Measurements from ENCODE around the gene RAB36.

DNA sequence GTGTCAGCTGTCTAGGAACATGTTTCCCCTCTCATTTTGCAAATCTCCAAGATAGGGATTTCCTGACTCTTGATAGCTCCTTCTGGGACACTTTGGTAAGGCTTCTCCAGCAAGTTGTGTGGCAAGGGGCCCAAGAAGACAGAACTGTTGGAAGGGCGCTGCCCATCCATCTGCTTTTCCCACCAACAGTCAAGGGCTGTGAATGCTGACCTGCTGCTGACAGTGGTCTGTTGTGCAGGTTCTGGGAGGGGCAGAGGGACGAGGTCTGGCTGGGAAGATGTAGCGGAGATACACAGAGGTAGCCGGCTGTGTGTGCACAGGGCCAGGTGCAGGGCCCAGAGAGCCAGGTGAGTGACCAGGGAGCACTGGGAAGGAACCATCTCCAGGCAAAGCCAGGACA lies 47.3 kb downstream of the RAB36 start:
- no peak for TF ChIP-seq POLR2A (IDR thresholded peaks at IDR 0.05)
- TF ChIP-seq, protein P1, sequence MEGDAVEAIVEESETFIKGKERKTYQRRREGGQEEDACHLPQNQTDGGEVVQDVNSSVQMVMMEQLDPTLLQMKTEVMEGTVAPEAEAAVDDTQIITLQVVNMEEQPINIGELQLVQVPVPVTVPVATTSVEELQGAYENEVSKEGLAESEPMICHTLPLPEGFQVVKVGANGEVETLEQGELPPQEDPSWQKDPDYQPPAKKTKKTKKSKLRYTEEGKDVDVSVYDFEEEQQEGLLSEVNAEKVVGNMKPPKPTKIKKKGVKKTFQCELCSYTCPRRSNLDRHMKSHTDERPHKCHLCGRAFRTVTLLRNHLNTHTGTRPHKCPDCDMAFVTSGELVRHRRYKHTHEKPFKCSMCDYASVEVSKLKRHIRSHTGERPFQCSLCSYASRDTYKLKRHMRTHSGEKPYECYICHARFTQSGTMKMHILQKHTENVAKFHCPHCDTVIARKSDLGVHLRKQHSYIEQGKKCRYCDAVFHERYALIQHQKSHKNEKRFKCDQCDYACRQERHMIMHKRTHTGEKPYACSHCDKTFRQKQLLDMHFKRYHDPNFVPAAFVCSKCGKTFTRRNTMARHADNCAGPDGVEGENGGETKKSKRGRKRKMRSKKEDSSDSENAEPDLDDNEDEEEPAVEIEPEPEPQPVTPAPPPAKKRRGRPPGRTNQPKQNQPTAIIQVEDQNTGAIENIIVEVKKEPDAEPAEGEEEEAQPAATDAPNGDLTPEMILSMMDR (IDR thresholded peaks at IDR 0.05), result no peak

Data from ovary (tissue), 3 donors.